ENCODE measurements around the gene RBCK1.
A peak's percentile ranks its signal among the peaks of the same experiment; 100 is the strongest.

The RBCK1 gene

DNA sequence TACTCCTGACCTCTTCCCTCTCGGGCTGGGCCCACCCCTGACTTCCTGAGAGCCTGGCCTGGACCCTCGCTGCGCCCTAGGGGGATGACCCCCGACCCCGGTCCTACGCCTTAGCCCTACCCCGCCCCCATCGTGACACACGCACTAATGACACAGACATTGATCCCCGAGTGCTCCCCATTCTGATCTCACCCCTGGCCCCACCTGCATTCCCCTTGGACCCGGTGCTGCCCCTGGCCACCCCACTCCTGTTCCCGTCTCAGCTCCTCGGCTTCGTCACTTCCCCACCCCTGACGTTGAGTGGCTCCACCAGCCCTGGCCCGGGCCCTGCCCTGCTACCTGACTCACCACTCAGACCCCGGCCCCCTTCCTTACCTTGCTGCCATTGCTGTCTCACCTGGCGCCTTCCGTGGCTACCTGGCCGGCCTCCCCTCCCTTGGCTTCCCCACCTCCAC lies 12.1 kb downstream of the RBCK1 start:
- DNase-seq = no peak

DNA sequence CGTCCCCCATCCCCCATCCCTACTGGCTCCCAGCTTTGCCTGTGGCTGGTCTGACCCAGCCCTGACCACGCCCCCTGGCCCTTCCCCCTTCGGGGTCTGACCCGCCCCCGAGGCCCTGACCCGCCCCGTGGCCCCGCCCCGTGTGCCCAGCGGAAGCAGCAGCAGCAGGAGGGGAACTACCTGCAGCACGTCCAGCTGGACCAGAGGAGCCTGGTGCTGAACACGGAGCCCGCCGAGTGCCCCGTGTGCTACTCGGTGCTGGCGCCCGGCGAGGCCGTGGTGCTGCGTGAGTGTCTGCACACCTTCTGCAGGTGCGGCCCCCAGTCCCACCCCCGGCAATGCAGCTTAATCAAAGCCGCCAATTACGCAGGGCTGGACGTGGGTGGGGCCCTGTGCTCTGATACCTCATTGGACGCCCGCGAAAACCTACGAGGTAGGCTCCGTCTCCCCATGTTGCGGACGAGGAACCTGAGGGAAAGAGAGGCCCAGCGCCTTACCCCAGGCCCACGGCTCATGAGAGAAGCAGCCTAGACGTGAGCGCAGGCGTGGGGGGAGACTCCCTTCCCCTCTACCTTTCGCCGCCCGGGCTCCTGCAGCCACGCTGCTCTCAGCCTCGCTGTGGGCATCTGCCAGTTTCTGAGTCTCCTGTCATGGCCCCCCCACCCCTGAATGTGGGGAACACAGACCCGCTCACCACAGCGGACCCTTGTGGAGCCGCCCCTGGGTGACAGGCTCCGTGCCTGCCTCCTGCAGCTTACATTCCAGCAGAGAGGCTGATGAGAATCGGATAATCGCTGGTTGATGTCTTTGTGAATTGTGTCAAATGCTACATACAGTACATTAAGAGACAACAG lies 12.8 kb downstream of the RBCK1 start:
- no peak for DNase-seq

DNA sequence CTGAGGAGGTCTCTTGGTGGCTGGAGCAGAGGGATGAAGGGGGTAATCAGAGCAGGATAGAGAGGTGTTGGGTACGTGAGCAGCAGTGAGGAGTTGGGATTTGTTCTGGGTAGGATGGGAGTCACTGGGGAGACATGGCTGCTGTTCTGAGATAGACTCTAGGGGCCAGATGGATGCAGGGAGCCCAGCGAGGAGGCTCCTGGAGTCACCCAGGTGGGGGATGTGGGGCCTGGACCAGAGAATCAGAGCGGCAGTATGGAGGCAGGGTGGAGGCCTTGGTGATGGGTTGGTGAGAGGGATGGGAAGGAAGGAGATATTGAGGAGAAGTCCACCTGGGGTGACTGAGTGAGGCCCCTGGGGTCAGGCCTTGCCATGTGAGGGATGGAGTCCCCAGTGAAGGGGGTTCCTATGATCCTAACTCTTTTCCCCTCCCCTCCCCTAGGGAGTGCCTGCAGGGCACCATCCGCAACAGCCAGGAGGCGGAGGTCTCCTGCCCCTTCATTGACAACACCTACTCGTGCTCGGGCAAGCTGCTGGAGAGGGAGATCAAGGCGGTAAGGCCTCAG lies 13.7 kb downstream of the RBCK1 start:
- DNase-seq = no peak

DNA sequence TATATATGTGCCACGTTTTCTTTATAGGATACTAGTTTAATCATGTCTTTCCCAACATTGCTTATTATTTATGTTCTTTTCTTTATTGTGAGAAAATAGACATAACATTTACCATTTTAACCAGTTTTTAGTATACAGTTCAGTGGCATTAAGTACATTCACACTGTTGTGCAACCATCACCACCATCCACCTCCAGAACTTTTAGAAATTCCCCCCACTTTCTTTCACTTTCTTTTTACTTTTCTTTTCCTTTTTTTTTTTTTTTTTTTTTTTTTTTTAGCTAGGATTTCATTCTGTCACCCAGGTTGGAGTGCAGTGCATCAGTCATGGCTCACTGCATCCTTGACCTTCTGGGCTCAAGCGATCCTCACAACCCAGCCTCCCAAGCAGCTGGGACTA lies 18.5 kb downstream of the RBCK1 start:
- DNase-seq = no peak

DNA sequence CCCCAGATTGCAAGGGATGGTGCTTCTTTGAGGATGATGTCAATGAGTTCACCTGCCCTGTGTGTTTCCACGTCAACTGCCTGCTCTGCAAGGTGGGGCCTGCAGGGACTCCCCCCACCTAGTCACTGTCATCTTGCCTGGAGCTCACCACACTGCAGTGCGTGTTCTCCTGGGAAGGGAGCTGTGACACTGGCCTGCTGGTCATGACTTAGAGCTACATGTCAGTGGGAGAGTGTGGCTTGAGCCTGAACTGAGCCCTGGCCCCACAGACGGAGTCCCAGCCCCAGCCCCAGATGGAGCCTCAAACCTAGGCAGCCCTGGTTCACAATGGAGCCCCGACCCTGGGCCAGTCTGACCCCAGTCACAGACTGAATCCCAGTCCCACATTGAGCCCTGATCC lies 19.3 kb downstream of the RBCK1 start:
- DNase-seq = no peak

DNA sequence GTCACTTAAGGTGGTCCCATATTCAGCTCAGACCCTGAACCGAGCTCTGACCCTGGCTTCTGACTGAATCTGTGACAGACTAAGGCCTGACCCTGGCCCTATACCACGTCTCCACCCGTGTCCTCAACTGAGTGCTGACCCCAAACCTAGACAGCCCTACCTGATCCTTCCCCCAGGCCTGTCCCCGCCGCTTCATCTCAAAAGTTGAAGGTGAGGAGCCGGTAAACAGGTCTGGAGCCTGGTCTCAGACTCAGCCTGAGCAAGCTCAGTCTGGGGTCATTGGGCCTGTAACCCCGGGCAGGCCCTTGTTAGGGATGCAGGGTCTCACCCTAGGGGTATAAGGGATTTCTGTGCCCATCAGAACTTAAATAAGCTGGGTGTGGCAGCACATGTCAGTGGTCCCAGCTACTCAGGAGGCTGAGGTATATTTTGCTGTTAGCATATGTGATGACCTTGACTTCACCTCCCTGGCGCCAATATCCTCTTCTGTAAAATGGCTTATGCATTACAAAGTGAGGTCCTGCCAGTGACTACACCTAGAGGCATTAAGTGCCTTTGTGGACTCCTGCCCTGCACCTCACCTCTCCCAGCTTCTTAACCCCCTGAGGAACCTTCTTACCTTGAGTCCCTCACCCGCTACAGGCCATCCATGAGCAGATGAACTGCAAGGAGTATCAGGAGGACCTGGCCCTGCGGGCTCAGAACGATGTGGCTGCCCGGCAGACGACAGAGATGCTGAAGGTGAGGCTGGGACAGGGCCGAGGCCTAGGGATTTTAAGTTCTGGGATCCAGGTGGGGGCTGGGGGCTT lies 20.0 kb downstream of the RBCK1 start:
- DNase-seq = no peak

DNA sequence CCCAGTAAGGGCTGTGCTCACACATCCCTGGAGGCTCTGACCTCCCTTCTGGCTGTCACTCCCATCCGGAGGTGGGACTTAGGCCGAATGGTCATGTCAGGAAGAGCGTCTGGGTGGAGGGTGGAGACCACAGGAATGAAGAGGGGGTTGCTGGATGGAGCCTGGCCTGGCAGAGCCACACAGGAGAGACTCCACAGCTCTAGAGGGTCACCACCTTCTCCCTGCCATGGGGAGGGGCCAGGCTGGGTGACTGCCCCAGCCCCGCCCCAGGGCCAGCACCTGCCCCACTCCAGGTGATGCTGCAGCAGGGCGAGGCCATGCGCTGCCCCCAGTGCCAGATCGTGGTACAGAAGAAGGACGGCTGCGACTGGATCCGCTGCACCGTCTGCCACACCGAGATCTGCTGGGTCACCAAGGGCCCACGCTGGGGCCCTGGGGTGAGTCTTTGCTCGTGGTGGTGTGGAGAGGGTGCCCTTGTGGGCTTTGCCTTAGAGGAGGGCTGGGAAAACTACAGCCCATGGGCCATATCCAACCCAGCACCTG lies 20.6 kb downstream of the RBCK1 start:
- DNase-seq = no peak

DNA sequence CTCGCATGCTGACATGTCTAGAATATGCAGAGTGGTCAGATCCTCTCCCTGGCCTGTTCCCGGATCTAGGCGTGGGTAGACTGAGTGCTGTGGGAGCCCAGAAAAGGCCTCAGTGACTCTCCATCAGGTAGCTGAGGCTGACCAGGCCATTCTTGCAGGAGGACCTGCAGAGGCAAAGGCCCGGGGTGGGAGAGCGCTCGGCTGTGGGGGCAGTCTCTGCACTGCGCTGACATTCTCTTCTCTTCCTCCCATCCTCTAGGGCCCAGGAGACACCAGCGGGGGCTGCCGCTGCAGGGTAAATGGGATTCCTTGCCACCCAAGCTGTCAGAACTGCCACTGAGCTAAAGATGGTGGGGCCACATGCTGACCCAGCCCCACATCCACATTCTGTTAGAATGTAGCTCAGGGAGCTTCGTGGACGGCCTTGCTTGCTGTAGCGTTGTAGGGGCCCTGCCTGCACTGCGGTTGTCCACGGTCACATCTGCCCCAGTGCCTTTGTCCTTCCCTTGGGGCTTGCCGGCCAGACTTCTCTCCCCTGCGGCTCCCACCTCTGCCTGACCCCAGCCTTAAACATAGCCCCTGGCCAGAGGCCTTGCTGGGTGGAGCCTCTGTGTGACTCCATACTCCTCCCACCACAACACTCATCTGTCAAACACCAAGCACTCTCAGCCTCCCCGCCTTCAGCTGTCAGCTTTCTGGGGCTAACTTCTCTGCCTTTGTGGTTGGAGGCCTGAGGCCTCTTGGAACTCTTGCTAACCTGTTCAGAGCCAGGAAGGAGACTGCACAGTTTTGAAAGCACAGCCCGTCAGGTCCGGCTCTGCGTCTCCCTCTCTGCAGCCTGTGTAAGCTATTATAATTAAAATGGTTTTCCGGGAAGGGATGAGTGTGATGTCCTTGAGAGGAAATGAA lies 22.2 kb downstream of the RBCK1 start:
- no peak for DNase-seq

DNA sequence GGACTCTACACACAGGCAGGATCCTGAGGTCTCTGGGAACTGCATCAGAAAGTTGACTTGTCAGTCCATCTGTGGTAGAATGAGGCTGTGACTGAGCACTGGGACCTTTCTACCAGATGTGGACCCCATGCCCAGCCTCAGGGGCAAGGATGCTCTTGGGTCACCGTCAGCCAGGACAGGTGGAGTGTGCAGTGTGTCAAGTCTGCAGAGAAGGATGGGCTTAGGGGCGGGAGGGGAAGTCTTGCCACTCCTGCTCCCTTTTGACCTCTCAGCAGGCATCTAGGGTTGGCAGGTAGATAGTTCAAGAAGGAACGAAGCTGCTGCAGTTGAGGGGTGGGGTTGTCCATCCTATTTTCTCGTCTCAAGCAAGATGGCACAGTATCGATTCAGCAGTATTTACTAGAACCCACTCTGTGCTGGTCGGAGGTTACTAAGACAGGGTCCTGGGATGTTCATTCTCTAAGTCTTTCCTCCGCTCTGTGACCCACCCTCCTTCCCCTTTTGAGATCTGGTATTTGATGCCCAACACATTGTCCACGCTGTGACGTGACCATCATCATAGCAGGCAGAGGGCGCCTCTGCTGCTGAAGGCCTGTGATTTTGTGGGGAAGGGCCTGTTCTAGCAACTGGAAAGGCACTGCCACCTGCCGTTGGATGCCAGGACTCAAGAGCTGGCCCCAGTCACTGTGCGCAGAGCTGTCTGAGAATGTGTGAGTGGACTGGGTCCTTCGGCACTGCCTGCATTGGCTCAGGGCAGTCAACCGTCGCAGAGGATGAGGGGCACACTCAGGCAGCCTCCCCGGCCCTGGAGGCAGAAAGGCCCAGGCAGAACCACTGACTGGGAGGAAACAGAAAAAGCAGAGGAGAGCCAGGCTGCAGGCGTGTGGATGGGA lies 23.2 kb downstream of the RBCK1 start:
- peak; percentile 56 for DNase-seq

DNA sequence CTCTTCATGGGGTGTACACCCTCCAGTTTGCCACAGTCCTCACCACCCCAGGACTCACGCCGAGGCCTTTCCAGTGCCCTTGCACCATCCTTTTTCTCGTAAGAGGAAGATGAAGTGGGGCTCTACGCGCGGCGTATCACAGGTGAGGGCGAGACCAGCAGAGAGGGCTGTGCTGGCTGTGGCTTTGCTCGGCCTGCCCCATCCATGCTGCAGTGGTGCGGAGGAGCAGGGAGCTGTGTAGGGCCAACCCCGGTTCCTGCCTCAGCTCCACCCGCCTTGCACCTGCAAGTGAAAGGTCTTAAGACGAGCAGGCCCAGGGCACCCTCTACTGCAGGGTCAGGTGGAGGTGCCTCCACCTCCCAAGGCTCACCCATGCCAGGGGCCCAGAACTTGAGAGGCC lies 24.1 kb downstream of the RBCK1 start:
- DNase-seq = no peak

DNA sequence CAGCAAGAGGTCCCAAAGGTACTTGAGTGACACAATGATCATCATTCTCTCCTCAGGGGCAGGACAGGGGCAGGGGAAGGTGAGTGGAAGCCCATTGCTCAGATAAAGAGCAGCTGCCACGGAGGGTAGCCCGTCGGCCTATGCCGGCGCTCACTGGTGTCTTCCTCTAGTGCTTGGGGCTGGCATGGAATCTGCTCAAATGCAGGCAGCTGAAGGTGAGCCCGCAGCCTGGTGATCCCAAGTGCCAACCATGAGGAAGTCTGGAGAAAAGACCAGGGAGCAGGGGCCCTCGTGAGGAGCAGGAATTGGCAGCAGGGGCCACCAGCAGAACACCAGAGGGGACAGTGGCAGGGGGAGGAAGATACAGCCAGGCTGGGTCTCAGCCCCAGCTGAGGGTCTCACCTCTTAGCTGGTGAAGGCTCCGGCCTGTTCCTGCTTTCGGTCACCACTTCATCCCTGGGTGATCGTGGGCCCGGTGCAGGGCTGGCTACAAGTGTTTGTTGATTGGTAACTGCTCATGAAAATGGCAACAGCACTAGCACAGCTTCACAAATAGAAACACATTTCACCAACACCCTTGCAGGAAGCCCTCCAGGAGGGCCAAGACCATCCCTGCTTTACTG lies 24.7 kb downstream of the RBCK1 start:
- no peak for DNase-seq

DNA sequence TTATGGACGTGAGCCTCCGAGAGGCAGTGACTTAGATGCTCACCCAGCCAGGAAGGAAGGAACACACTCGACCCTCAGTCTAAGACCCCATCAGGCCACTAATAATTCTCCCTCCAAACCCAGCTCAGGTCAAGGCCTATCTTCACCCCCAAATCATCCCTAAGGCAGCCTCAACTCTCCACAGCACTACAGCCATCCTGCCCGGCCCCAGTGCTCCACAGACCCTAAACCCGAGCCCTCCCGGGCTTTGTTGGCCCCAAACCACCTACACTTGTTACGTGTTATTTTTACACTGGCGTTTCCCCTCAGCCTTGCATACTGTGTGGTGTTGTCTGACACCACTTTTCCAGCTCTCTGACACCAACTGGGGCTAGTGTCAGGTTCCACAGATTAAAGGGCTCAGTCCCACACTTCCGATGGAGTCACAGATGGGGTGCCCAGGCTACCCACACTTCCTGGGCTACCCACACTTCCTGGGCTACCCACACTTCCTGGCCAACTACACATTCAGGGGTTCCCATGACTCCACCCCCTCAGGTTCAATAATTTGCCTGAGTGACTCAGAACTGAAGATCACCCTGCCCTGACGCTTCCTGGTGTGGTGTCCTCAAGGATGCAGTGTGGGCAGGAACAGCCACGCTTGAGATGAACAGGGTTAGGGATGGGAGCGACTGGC lies 25.3 kb downstream of the RBCK1 start:
- DNase-seq = no peak

DNA sequence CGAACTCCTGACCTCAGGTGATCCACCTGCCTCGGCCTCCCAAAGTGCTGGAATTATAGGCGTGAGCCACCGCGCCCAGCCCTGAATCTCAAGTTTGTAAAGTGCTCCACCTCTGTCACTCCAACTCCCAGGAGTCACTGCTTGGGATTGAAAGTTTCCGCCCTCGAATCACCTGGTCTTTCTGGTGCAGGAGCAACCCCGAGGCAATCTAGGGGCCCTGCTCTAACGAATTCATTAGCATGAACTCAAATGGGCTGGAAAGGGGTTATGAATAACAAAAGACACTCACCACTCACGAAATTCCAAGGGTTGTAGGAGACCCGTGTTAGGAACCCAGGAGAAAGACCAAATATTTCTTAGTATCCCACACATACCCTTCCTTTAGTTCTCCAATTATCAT lies 26.1 kb downstream of the RBCK1 start:
- no peak for DNase-seq

DNA sequence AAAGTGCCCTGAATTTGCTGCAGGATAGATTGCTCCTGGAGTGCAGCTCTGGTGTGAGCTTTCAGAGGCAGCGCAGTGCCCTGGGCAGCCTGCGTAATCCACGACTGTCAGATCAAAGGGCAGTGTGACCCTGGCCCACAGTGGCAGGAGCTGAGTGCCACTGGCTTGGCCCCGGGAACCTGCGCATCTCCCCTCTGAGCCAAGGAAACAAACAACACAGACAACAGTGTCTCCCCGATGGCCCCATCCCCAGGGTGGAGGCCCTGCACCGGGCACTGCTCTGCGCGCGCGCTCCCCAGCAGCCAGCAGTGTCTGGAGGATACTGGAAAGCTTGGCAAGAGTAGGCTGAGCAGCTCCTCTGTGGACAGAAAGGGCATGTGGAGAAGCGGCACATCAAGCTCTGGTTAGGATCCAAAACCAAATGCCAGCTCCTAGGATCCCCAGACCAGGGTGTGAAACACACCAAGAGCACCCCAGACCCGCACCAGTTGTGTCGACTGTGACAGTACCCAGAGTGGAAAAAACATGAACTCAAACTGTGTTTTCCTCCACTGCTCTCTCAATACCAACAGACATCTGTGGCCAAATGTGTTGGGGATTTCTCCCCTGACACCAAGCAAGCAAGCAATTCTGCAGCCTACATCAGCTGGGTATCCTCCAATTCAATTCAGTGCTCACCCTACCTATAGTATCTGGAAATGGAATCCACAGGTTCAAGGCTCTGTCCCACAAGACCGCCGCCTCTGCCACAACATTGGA lies 26.7 kb downstream of the RBCK1 start:
- DNase-seq = no peak

DNA sequence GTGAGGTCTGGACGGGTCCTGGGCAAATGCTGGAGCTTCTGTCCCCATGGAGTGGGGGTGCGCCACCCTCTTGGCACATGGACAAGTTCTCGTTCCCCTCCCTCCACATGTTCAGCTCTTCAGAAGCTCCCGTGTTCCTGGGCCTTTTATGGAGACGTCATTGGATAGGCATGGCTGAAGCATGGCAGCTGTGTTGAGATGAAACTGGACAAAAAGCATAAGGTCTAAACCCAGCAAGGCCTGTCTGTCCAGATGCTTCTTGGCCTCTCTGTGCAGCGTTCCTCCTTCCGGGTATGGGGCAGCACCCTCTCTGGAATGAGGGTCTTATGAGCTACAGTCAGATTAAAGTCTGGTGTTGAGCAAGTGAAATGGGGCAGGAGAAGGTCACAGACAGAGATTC lies 27.5 kb downstream of the RBCK1 start:
- DNase-seq = no peak

DNA sequence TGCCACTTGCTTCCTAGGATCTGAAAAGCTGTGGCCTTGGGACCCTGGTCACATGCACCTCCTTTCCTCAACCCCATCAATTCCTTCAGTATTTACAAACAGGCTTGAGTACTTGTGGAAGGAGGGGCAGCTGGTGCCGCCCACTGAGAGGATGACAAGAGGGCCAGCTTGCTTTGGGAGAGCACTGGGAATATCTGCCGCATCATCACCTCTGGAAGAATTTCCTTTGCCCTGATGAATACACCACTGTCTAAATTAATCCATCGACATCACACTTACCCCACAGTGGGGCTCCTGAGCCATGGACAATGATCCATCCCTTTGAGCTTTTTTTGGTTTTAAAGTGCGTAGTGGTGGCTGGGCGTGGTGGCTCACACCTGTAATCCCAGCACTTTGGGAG lies 28.4 kb downstream of the RBCK1 start:
- DNase-seq = no peak

DNA sequence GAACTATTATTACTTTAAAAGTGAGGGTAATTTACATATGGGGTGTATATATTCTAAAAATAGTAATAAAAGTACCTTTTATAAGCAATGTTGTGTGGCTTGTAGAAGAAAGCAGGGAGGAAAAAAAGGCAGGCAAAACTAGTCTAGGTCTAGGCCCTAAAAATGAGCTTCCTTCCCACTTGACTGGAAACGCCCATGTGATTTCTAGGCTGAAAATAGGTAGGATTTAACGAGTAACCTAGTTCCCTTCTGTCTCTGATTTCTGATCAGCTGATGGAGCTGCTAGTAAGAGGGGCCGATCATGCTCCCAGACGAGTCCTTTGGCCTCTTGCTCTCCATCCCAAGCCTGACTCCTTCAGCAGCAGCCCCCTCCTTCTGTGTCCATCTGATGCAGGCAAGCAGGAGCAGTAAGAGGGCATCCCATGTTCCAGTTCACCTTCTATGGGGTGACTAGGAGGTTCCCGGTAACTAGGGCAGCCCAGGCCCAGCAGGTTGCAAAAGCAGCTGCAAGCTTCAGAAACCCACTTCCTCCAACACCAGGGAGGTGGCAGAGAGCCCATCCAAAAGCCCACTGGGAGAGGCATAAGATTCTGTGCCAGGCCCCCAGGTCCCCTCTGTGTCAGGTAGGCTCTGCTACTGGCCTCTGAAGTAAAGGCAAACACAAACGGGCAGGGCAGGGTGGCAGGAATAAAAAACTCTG lies 29.8 kb downstream of the RBCK1 start:
- no peak for DNase-seq

DNA sequence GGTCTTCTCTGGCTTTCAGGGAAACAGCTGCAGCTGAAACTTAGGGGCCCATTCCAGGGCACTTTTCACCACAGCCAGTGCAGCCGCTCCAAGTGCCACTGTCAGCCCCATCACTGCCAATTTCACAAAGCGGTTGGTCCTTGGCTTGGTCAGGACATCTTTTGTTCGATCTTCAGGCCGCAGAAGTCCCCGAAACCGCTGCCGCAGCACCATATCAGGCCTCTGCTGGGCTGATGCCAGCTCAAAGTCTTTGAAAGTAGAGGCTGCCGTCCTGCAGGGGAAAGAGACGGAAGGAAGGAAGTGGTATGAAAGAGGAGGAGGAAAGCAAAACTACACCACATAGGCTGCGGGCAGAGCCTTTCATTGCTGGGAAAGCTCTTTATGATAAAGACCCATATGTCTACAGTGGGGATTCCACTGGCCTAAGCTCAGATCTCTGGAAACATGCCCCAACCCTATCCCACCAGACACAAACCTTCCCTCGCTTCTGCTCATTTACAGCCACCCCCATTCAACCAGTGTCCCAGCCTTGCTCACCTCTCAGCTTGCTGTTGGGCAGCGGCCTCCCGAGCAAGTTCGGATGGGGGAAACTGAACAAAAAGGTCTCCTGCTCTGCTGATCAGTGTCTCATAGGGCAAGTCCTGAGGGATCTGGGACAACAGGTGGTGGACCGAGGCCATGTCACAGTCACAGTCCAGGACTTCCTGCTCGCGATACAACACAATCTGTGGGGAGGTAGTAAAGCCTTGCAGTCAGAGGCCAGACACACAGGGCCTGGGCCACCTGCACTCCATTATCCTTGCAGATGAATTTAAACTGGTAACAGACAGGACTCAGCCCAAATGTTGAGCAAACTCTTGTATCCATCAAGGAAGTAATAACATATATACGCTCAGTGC lies 30.7 kb downstream of the RBCK1 start:
- no peak for DNase-seq
